Left lung (tissue), 10 donors: ENCODE data around the gene CXCL5. TPM values are rescaled to one million over a fixed set of nuclear protein-coding genes. Genes with fewer than 3 reads are reported as not detected.
A peak's percentile ranks its signal among the peaks of the same experiment; 100 is the strongest.

Experiments used
- ATAC-seq: fragments of 200-7000 bp; cut with Tn5 transposase; one replicate; pipeline ENCODE4 v1.9.1; 2020; ENCODE audit warnings: moderate library complexity
- DNase-seq, 4 donors: peaks; one replicate each; pipeline ENCODE4 v3.0.0-alpha.2; 2013 to 2020
- H3K27ac ChIP-seq, 2 donors: fragments of 200-600 bp; sonication (generic) in 1 of 2; one replicate each; pipeline versions ENCODE4 v1.5.0 to v1.8.0; 2020 to 2021
- H3K27me3 ChIP-seq, 2 donors: fragments of 200-600 bp; sonication (generic) in 1 of 2; one replicate each; pipeline versions ENCODE4 v1.5.0 to v1.8.0; 2020 to 2021
- H3K36me3 ChIP-seq, 2 donors: fragments of 200-600 bp; sonication (generic) in 1 of 2; one replicate each; pipeline versions ENCODE4 v1.5.0 to v1.8.0; 2020 to 2021
- H3K4me1 ChIP-seq, 2 donors: fragments of 200-600 bp; one replicate each; pipeline ENCODE4 v1.8.0; 2021
- H3K4me3 ChIP-seq, 2 donors: fragments of 200-600 bp; sonication (generic) in 1 of 2; one replicate each; pipeline versions ENCODE4 v1.5.0 to v1.8.0; 2020 to 2021; ENCODE audit warnings: mild to moderate bottlenecking in 1 of 2
- H3K9me3 ChIP-seq, 2 donors: fragments of 200-600 bp; sonication (generic) in 1 of 2; one replicate each; pipeline versions ENCODE4 v1.5.0 to v1.8.0; 2020 to 2021
- CTCF ChIP-seq, 2 donors: fragments of 200-600 bp; sonication (generic) in 1 of 2; IDR thresholded peaks; one replicate each; pipeline versions ENCODE4 v1.5.0 to v1.8.0; 2021; ENCODE audit warnings: antibody characterized with exemption in 2 of 2
- intact Hi-C, 2 donors: fragments of 100-400 bp; cut with DNase I; formaldehyde crosslinking; loops; one replicate each; pipeline versions ENCODE4 v1.11.2 to v1.14.2; 2022
- polyA plus RNA-seq, 6 donors: library from polyadenylated mRNA; unstranded; fragments of 120-200 nt; gene quantifications; one replicate each; pipeline ENCODE4 v1.2.1, GENCODE V29; 2013; ENCODE audit not compliant: insufficient read length in 6 of 6
- total RNA-seq, 2 donors: library from RNA; stranded (reverse); fragmentation: NEBNext Ultra II Directional; extraction: Animal tissue kit (Norgen Biotek cat#: 25700); gene quantifications; one replicate each; pipeline ENCODE4 v1.2.1, GENCODE V29; 2021
- donor health status: DM: no; HTN: yes; CAD: no.
- donor health status: DM: no; HTN: no; CAD: no.

The CXCL5 gene
- total and polyA plus RNA-seq, 8 donors, result 0.14 to 35.0 (median 0.26) TPM

- peaks cover 0 to 11% of the 10 kb centered on the region in 2 donors for H3K4me1 ChIP-seq
- peaks cover 0 to 4% of the 10 kb centered on the region in 2 donors for H3K9me3 ChIP-seq
- no peak for TF ChIP-seq CTCF (IDR thresholded peaks at IDR 0.05)
- H3K36me3 ChIP-seq, result no peaks in the 10 kb centered on the region
- H3K27me3 ChIP-seq, result no peaks in the 10 kb centered on the region
- H3K4me3 ChIP-seq, result no peak overlapping the region
- intact Hi-C loops, result no loop called here
- no peak for ATAC-seq
- no peak overlapping the region for H3K27ac ChIP-seq
- DNase-seq, result no peak
These were observed 31.8 kb upstream of the CXCL5 start for GRCh38 chr4:74030285-74030684.

GRCh38 chr4:74028504-74028903, 30.0 kb upstream of the CXCL5 start:
- H3K4me1 ChIP-seq, result peaks cover 0 to 7% of the 10 kb centered on the region in 2 donors
- no peak overlapping the region for H3K27ac ChIP-seq
- H3K4me3 ChIP-seq, result no peak overlapping the region
- H3K9me3 ChIP-seq, result peaks cover 0 to 5% of the 10 kb centered on the region in 2 donors
- intact Hi-C loops, result no loop called here
- no peaks in the 10 kb centered on the region for H3K27me3 ChIP-seq
- TF ChIP-seq CTCF (IDR thresholded peaks at IDR 0.05), result no peak
- DNase-seq, result no peak
- no peak for ATAC-seq
- no peaks in the 10 kb centered on the region for H3K36me3 ChIP-seq

GRCh38 chr4:74023709-74024108, 25.2 kb upstream of the CXCL5 start:
- peak; percentile 61 for ATAC-seq
- intact Hi-C loops, result no loop called here
- H3K27me3 ChIP-seq, result no peaks in the 10 kb centered on the region

GRCh38 chr4:74021601-74022000, 23.1 kb upstream of the CXCL5 start:
- Histone ChIP-seq H3K36me3 (no peaks in the 10 kb centered on the region), H3K4me3 (no peak overlapping the region), H3K9me3 (peaks cover 0 to 5% of the 10 kb centered on the region in 2 donors), H3K27me3 (no peaks in the 10 kb centered on the region), H3K4me1 (peaks cover 0 to 16% of the 10 kb centered on the region in 2 donors), H3K27ac (no peak overlapping the region)
- no peak for TF ChIP-seq CTCF (IDR thresholded peaks at IDR 0.05)
- intact Hi-C loops, result no loop called here
- peak; percentile 23 for ATAC-seq
- no peak for DNase-seq

More at GRCh38 chr4:74023709-74024108, 25.2 kb upstream of the CXCL5 start:
- DNase-seq, result no peak
- no peak overlapping the region for H3K4me3 ChIP-seq
- TF ChIP-seq CTCF (IDR thresholded peaks at IDR 0.05), result no peak
- no peak overlapping the region for H3K27ac ChIP-seq
- H3K4me1 ChIP-seq, result peaks cover 0 to 8% of the 10 kb centered on the region in 2 donors
- H3K9me3 ChIP-seq, result peaks cover 0 to 5% of the 10 kb centered on the region in 2 donors
- no peaks in the 10 kb centered on the region for H3K36me3 ChIP-seq

GRCh38 chr4:74018771-74019170, 20.3 kb upstream of the CXCL5 start:
- no peak for TF ChIP-seq CTCF (IDR thresholded peaks at IDR 0.05)
- DNase-seq (no peak), ATAC-seq (peak; percentile 69)
- Histone ChIP-seq H3K9me3 (no peaks in the 10 kb centered on the region), H3K27ac (peak overlapping the region; percentile 27 to 62), H3K36me3 (no peaks in the 10 kb centered on the region), H3K27me3 (no peaks in the 10 kb centered on the region), H3K4me3 (no peak overlapping the region), H3K4me1 (peaks cover 0 to 16% of the 10 kb centered on the region in 2 donors)
- intact Hi-C loops, result no loop called here
